Islet of Langerhans (tissue), 1 donor: ENCODE results near the gene IL1R2.
"Not testable (repeated sequence)": the region's sequence is repeated elsewhere in the genome, so short reads cannot be mapped to it uniquely, and the experiment has no call there.

Source experiments
- FAIRE-seq: peaks from one replicate; lab custom pipeline; 2011; peaks lifted over from hg19 to GRCh38; lab: Jason Lieb, UNC

IL1R2 gene

GRCh38 chr2:102061962-102062795 lies 70.4 kb downstream of the IL1R2 start:
- FAIRE-seq = no peak

- FAIRE-seq = no peak
Observed at GRCh38 chr2:102062802-102063201, 71.0 kb downstream of the IL1R2 start.

GRCh38 chr2:102063487-102063911 lies 71.7 kb downstream of the IL1R2 start:
- FAIRE-seq = no peak

GRCh38 chr2:102063941-102064678 lies 72.3 kb downstream of the IL1R2 start:
- FAIRE-seq = no peak

GRCh38 chr2:102064679-102065674 lies 73.2 kb downstream of the IL1R2 start:
- FAIRE-seq = no peak

GRCh38 chr2:102065675-102066252 lies 74.0 kb downstream of the IL1R2 start:
- FAIRE-seq = no peak

- FAIRE-seq = no peak
Observed at GRCh38 chr2:102066554-102066953, 74.8 kb downstream of the IL1R2 start.

GRCh38 chr2:102068126-102068525 lies 76.4 kb downstream of the IL1R2 start:
- not testable (repeated sequence) for FAIRE-seq

- no peak for FAIRE-seq
Observed at GRCh38 chr2:102069311-102069974, 77.7 kb downstream of the IL1R2 start.

GRCh38 chr2:102070058-102070642 lies 78.4 kb downstream of the IL1R2 start:
- FAIRE-seq = no peak

- FAIRE-seq = no peak
Observed at GRCh38 chr2:102072741-102073140, 81.0 kb downstream of the IL1R2 start.

- FAIRE-seq = no peak
Observed at GRCh38 chr2:102073168-102073724, 81.5 kb downstream of the IL1R2 start.

GRCh38 chr2:102074152-102074783 lies 82.5 kb downstream of the IL1R2 start:
- FAIRE-seq = no peak

- FAIRE-seq = no peak
Observed at GRCh38 chr2:102075479-102075878, 83.7 kb downstream of the IL1R2 start.

- no peak for FAIRE-seq
Observed at GRCh38 chr2:102076512-102076911, 84.8 kb downstream of the IL1R2 start.
